HG02678 (cell line): ENCODE data around the gene SLC4A3.

ENCODE experiments used
- ATAC-seq: cut with Tn5 transposase; IDR thresholded peaks from one replicate; pipeline ENCODE4 v1.9.1; 2021; ENCODE audit warnings: mild to moderate bottlenecking, moderate library complexity; ENCODE audit not compliant: unreplicated experiment

The SLC4A3 gene

GRCh38 chr2:219611866-219612576 is 15.4 kb upstream of the SLC4A3 start:
- ATAC-seq: no peak

- peak; percentile 87 for ATAC-seq
Measured at GRCh38 chr2:219612577-219613286, 14.7 kb upstream of the SLC4A3 start.

- ATAC-seq: no peak
Measured at GRCh38 chr2:219613461-219614070, 13.9 kb upstream of the SLC4A3 start.

- no peak for ATAC-seq
Measured at GRCh38 chr2:219614076-219614860, 13.2 kb upstream of the SLC4A3 start.

- no peak for ATAC-seq
Measured at GRCh38 chr2:219615036-219615435, 12.4 kb upstream of the SLC4A3 start.

GRCh38 chr2:219615894-219616293 is 11.5 kb upstream of the SLC4A3 start:
- no peak for ATAC-seq

- ATAC-seq: no peak
Measured at GRCh38 chr2:219616550-219616949, 10.9 kb upstream of the SLC4A3 start.

GRCh38 chr2:219618733-219619122 is 8.7 kb upstream of the SLC4A3 start:
- no peak for ATAC-seq

- ATAC-seq: no peak
Measured at GRCh38 chr2:219619235-219619634, 8.2 kb upstream of the SLC4A3 start.

GRCh38 chr2:219620546-219620945 is 6.9 kb upstream of the SLC4A3 start:
- ATAC-seq: no peak

GRCh38 chr2:219621935-219622334 is 5.5 kb upstream of the SLC4A3 start:
- ATAC-seq: no peak

GRCh38 chr2:219622472-219622871 is 5.0 kb upstream of the SLC4A3 start:
- no peak for ATAC-seq

- no peak for ATAC-seq
Measured at GRCh38 chr2:219624565-219624964, 2.9 kb upstream of the SLC4A3 start.

GRCh38 chr2:219625179-219625578 is 2.3 kb upstream of the SLC4A3 start:
- ATAC-seq: no peak

- ATAC-seq: no peak
Measured at GRCh38 chr2:219626540-219626939, 890 bp upstream of the SLC4A3 start.

- no peak for ATAC-seq
Measured at GRCh38 chr2:219628235-219628985, 980 bp downstream of the SLC4A3 start.

GRCh38 chr2:219628986-219629901 is 1.8 kb downstream of the SLC4A3 start:
- no peak for ATAC-seq

GRCh38 chr2:219629976-219630695 is 2.7 kb downstream of the SLC4A3 start:
- no peak for ATAC-seq
